Esophagus squamous epithelium (tissue), 5 donors: ENCODE results near the gene TMSB15A. TPM values are rescaled to one million over a fixed set of nuclear protein-coding genes. Genes with fewer than 3 reads are reported as not detected.

ENCODE experiments used
- DNase-seq: peaks from one replicate; lab custom pipeline; 2025; lab: John Stamatoyannopoulos, UW
- H3K27ac ChIP-seq, 4 donors: fragments of 200-600 bp; sonication (generic); one replicate each; pipeline ENCODE4 v1.5.1; 2016 to 2019; ENCODE audit warnings: mild to moderate bottlenecking in 1 of 4
- H3K27me3 ChIP-seq, 4 donors: fragments of 200-600 bp; sonication (generic); 1 replicate in 3 of 4; 2 replicates in 1 of 4; pipeline versions ENCODE4 v1.5.1 to v1.6.0; 2017 to 2021; ENCODE audit warnings: antibody characterized with exemption in 1 of 4
- H3K36me3 ChIP-seq, 3 donors: fragments of 200-600 bp; sonication (generic); one replicate each; pipeline ENCODE4 v1.5.1; 2016 to 2019
- H3K4me1 ChIP-seq, 3 donors: fragments of 200-600 bp; sonication (generic); one replicate each; pipeline ENCODE4 v1.5.1; 2017 to 2019
- H3K4me3 ChIP-seq, 4 donors: fragments of 200-600 bp; sonication (generic); 1 replicate in 3 of 4; 2 replicates in 1 of 4; pipeline ENCODE4 v1.5.1; 2016 to 2019; ENCODE audit warnings: mild to moderate bottlenecking in 2 of 4, moderate library complexity in 1 of 4
- H3K9me3 ChIP-seq, 3 donors: fragments of 200-600 bp; sonication (generic); one replicate each; pipeline ENCODE4 v1.5.1; 2016 to 2019
- CTCF ChIP-seq, 6 experiments: fragments of 450-650 bp in 4 of 6; fragments of 200-600 bp in 2 of 6; sonication (generic) in 2 of 6; IDR thresholded peaks; one replicate each; pipeline ENCODE4 v1.5.1; 2016 to 2019; ENCODE audit warnings: antibody characterized with exemption in 6 of 6, mild to moderate bottlenecking in 4 of 6, moderate library complexity in 4 of 6
- POLR2A ChIP-seq, 4 donors: fragments of 450-650 bp; IDR thresholded peaks; one replicate each; pipeline ENCODE4 v1.6.1; 2017; ENCODE audit warnings: antibody characterized with exemption in 4 of 4, mild to moderate bottlenecking in 4 of 4, moderate library complexity in 3 of 4
- WGBS, 2 donors: methylation state at CpG; one replicate each; pipeline ENCODE4 v1.1.5; 2018; 5-methylcytosine and 5-hydroxymethylcytosine counted together
- intact Hi-C: fragments of 100-400 bp; cut with DNase I; formaldehyde crosslinking; loops from one replicate; pipeline ENCODE4 v1.15.0; 2022
- total RNA-seq, 4 donors: library from RNA; depleted of rRNA; stranded (reverse); fragments of >200 nt; gene quantifications; one replicate each; pipeline ENCODE4 v1.1.0, GENCODE V29; 2016
- donor health status: DM: yes; HTN: yes; CAD: no.

The TMSB15A gene
- under 1 TPM in 1 of 4 donors, not detected in 3; 0.95 TPM for total RNA-seq

- Histone ChIP-seq H3K4me1 (peaks cover 0 to 12% (median 4%) of the 10 kb centered on the region in 3 donors), H3K4me3 (peak within 1 kb of the TSS; percentile 8 to 63 (median 37)), H3K36me3 (no peaks in the 10 kb centered on the region), H3K27ac (peak within 1 kb of the TSS in 1 of 4 donors; percentile 33), H3K27me3 (peaks cover 0 to 19% (median 0%) of the 10 kb centered on the region in 4 donors), H3K9me3 (no peaks in the 10 kb centered on the region)
- WGBS, 2 donors = 15 to 40% methylated on average over 6 to 38 of the region's 62 CpGs
- intact Hi-C loops = no loop called here
- DNase-seq = no peak
- no peak for TF ChIP-seq POLR2A (IDR thresholded peaks at IDR 0.05)
- no peak for TF ChIP-seq CTCF (IDR thresholded peaks at IDR 0.05)
Observed at GRCh38 chrX:102515975-102516941, at the start of gene TMSB15A. Gene TMSB15A (minus strand): TSS chrX:102516739.

DNA sequence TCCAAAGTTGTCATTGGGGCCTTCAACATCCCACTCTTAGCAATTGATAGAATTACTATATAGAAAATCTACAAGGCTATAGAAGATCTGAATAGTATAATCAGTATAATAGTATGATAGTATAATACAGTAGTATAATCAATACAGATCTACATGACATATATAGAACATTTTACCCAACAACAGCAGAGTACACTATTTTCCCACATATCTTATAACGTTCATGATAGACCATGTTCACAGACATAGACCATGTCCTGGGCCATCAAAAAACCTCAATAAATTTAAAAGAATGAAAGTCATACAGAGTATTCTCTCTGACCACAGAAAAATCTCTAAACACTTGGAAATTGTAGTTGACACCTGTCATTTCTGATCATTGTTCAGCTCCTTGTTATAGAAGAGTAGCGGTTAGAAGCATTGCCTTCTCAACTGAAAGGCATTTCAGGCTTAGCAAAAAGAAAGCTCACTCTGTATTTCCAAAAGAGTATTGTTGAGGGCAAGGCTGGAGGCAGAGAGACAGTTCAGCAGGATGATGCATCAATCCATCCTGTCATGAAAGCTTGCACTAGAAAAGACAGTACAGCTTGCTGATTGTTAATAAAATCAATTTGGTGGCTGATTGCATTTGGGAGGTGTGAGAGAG lies 44.0 kb upstream of the TMSB15A start:
- intact Hi-C loops = no loop called here
- no peak for DNase-seq
- Histone ChIP-seq H3K36me3 (no peaks in the 10 kb centered on the region), H3K4me1 (no peaks in the 10 kb centered on the region), H3K27ac (no peak overlapping the region), H3K4me3 (no peak overlapping the region), H3K9me3 (no peaks in the 10 kb centered on the region), H3K27me3 (no peaks in the 10 kb centered on the region)
- WGBS, 2 donors = 69 to 77% methylated on average over 2 of the region's 2 CpGs
- TF ChIP-seq POLR2A (IDR thresholded peaks at IDR 0.05) = no peak
- TF ChIP-seq CTCF (IDR thresholded peaks at IDR 0.05) = no peak

DNA sequence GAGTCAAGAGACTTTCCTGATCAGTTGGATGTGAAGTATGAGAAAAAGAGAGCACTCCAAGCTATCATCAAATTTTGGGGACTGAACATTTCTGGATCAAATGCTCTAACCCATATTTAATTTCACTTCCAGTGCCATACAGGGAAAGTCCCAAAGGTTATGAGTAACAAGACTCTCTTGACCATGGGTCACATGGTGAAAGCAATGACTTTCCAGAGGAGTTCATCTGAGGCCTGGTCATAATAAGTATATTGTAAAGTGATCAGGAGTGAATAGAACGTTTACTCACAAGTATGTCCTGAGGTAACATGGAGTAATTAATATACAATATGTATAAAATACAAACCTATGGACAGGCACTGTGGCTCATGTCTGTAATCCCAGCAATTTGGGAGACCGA lies 42.1 kb upstream of the TMSB15A start:
- no peak overlapping the region for H3K27ac ChIP-seq
- 53 to 78% methylated on average over 2 of the region's 2 CpGs for WGBS, 2 donors
- H3K27me3 ChIP-seq = no peaks in the 10 kb centered on the region
- intact Hi-C loops = no loop called here
- no peaks in the 10 kb centered on the region for H3K4me1 ChIP-seq
- TF ChIP-seq POLR2A (IDR thresholded peaks at IDR 0.05) (no peak), CTCF (IDR thresholded peaks at IDR 0.05) (no peak)
- no peak for DNase-seq
- no peak overlapping the region for H3K4me3 ChIP-seq
- H3K9me3 ChIP-seq = no peaks in the 10 kb centered on the region
- H3K36me3 ChIP-seq = no peaks in the 10 kb centered on the region

DNA sequence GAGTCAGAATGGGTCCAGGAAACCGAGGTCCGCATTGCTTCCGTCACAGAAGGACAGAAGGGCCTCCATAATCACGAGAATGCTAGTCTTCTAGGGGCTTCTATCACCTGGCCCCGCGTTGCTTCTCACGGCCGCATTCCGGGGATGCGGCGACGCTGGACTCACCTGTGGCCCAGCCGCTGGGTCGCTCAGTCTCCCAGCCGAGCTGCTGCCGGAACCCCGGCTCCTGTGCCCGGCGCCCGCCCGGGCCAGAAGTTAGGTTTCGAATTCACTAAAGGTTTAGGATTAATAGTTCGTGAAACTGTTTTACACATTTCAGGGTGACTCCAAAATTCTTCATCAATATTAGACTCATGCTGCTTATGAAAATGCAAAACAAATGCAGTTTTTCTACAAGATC lies 31.7 kb upstream of the TMSB15A start:
- Histone ChIP-seq H3K4me3 (no peak overlapping the region), H3K36me3 (no peaks in the 10 kb centered on the region), H3K9me3 (no peaks in the 10 kb centered on the region), H3K4me1 (no peaks in the 10 kb centered on the region), H3K27me3 (peaks cover 0 to 8% (median 0%) of the 10 kb centered on the region in 4 donors), H3K27ac (no peak overlapping the region)
- DNase-seq = no peak
- TF ChIP-seq POLR2A (IDR thresholded peaks at IDR 0.05) (no peak), CTCF (IDR thresholded peaks at IDR 0.05) (no peak)
- 91 to 100% methylated on average over 6 to 13 of the region's 23 CpGs for WGBS, 2 donors
- intact Hi-C loops = no loop called here
